ENCODE results near the gene CMA1.

DNA sequence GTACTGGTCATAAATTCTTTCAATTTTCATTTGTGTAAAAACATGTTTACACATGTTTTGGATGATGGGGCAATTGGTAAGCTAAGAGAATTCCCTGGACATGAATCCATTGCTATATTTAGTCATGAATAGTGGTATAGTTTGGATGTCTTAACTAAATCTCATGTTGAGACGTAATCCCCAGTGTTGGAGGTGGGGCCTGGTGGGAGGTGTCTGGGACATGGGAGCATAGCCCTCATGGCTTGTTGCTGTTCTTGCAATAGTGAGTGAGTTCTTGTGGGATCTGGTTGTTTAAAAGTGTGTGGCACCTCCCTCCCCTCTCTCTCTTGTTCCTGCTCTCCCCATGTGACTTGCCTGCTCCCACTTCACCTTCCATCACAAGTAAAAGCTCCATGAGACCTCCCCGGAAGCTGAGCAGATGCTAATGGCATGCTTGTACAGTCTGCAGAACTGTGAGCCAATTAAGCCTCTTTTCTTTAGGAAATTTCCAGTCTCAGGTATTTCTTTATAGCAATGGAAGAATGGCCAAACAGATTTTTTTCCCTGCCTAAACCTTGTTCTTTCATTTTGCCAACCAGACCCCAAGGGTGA lies 34.4 kb upstream of the CMA1 start:
- TF ChIP-seq EZH2phosphoT487 (IDR thresholded peaks at IDR 0.05; ENCODE audit: insufficient read depth, low read depth) (no peak), EZH2 (IDR thresholded peaks at IDR 0.05; ENCODE audit: insufficient read depth, poor library complexity, severe bottlenecking) (no peak)

Data from GM23248 (cell line).